NCI-H345 (cell line): ENCODE results near the gene VPS4A.
A peak's percentile ranks its signal among the peaks of the same experiment; 100 is the strongest.

Experiments used
- DNase-seq: peaks from one replicate; lab custom pipeline; 2025; lab: John Stamatoyannopoulos, UW

Gene VPS4A

GRCh38 chr16:69307091-69307490 is 4.1 kb upstream of the VPS4A start:
- no peak for DNase-seq

GRCh38 chr16:69307856-69308255 is 3.3 kb upstream of the VPS4A start:
- DNase-seq = no peak

GRCh38 chr16:69309316-69309715 is 1.8 kb upstream of the VPS4A start:
- no peak for DNase-seq

- DNase-seq = peak; percentile 11
Observed at GRCh38 chr16:69311533-69312387, 610 bp downstream of the VPS4A start.

GRCh38 chr16:69313469-69313868 is 2.3 kb downstream of the VPS4A start:
- no peak for DNase-seq

GRCh38 chr16:69314534-69314933 is 3.4 kb downstream of the VPS4A start:
- no peak for DNase-seq

GRCh38 chr16:69315486-69316311 is 4.5 kb downstream of the VPS4A start:
- DNase-seq = no peak

GRCh38 chr16:69316595-69317034 is 5.5 kb downstream of the VPS4A start:
- DNase-seq = no peak

- no peak for DNase-seq
Observed at GRCh38 chr16:69318177-69318910, 7.2 kb downstream of the VPS4A start.

GRCh38 chr16:69318911-69319289 is 7.8 kb downstream of the VPS4A start:
- no peak for DNase-seq

GRCh38 chr16:69319381-69319780 is 8.2 kb downstream of the VPS4A start:
- no peak for DNase-seq

GRCh38 chr16:69319826-69320739 is 8.9 kb downstream of the VPS4A start:
- DNase-seq = no peak

- no peak for DNase-seq
Observed at GRCh38 chr16:69320740-69321073, 9.6 kb downstream of the VPS4A start.

GRCh38 chr16:69321080-69321479 is 9.9 kb downstream of the VPS4A start:
- no peak for DNase-seq

GRCh38 chr16:69322343-69322742 is 11.2 kb downstream of the VPS4A start:
- DNase-seq = no peak

- no peak for DNase-seq
Observed at GRCh38 chr16:69323415-69323814, 12.3 kb downstream of the VPS4A start.

GRCh38 chr16:69324013-69324531 is 12.9 kb downstream of the VPS4A start:
- no peak for DNase-seq

GRCh38 chr16:69324585-69325253 is 13.6 kb downstream of the VPS4A start:
- DNase-seq = no peak

- no peak for DNase-seq
Observed at GRCh38 chr16:69325784-69326171, 14.6 kb downstream of the VPS4A start.

GRCh38 chr16:69326172-69326873 is 15.2 kb downstream of the VPS4A start:
- no peak for DNase-seq
